DOHH2 (cell line): ENCODE results near the gene SLC16A1.

Experiments used
- EZH2phosphoT487 ChIP-seq: fragments of 200-600 bp; sonication (generic); IDR thresholded peaks from 2 replicates; pipeline ENCODE4 v1.6.1; 2017; ENCODE audit warnings: borderline replicate concordance, mild to moderate bottlenecking, antibody characterized with exemption, low read length, moderate library complexity, mixed read lengths
- TF ChIP-seq, protein P1 (sequence below): fragments of 200-600 bp; sonication (generic); IDR thresholded peaks from one replicate; pipeline ENCODE4 v1.5.1; 2014; ENCODE audit warnings: antibody characterized with exemption, mild to moderate bottlenecking, low read depth, low read length; ENCODE audit not compliant: poor library complexity, severe bottlenecking

DNA sequence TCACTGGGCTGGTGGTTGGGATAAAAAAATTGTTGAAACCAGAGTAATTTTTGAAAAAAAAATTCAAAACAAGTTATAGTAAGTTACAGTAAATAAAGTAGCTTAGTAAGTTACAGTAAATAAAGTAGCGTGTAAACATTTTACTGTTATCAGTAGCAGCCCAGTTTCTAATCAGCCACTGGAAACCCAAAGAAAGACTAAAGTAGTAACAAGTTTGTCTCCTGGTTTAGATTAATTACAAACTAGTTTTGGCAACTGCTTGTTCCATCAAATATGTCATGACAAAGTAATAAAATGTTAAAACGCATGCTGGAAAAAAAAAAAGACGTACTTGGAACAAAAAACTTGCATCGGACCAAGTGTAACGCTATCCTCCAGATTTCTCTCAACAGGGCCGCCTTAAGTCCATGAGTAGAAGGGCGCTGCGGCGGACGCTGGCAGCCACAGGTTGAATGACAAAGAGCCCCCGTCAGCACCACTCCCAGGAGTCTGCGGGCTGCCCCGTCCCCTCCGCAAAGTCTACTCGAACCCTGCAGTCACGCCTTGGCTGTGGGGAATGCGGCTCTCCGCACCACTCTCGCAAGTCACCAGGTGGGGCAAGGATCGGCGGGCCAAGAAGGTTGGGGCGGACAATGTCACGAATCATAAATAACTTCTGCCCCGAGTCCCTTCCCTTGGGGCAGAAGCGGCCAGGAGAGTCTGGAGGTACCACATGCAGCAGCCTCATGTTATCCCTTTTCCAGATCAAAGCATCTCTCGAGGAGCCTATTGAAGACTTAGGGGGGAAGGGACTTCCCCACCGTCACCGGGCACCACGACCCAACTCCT is 837 bp downstream of the SLC16A1 start:
- TF ChIP-seq, protein P1, sequence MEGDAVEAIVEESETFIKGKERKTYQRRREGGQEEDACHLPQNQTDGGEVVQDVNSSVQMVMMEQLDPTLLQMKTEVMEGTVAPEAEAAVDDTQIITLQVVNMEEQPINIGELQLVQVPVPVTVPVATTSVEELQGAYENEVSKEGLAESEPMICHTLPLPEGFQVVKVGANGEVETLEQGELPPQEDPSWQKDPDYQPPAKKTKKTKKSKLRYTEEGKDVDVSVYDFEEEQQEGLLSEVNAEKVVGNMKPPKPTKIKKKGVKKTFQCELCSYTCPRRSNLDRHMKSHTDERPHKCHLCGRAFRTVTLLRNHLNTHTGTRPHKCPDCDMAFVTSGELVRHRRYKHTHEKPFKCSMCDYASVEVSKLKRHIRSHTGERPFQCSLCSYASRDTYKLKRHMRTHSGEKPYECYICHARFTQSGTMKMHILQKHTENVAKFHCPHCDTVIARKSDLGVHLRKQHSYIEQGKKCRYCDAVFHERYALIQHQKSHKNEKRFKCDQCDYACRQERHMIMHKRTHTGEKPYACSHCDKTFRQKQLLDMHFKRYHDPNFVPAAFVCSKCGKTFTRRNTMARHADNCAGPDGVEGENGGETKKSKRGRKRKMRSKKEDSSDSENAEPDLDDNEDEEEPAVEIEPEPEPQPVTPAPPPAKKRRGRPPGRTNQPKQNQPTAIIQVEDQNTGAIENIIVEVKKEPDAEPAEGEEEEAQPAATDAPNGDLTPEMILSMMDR: no peak
- TF ChIP-seq EZH2phosphoT487: no peak
